ENCODE results near the gene LSM7.

GRCh38 chr19:2328401-2329148 lies at the start of gene LSM7, which contains the start of gene SPPL2B:
- TF ChIP-seq EZH2 (IDR thresholded peaks at IDR 0.05; ENCODE audit: low read length, unreplicated experiment), result no peak
- no peak for TF ChIP-seq CTCF (conservative IDR thresholded peaks at IDR 0.05; ENCODE audit: low read depth, low read length)
- TF ChIP-seq EZH2phosphoT487 (IDR thresholded peaks at IDR 0.05; ENCODE audit: borderline replicate concordance, low read length), result no peak

Measured in PC-3 (cell line).